ENCODE data around the gene ALKBH7.
A peak's percentile ranks its signal among the peaks of the same experiment; 100 is the strongest.

The ALKBH7 gene

GRCh38 chr19:6362027-6362350 is 10.6 kb upstream of the ALKBH7 start:
- TF ChIP-seq, protein P1, sequence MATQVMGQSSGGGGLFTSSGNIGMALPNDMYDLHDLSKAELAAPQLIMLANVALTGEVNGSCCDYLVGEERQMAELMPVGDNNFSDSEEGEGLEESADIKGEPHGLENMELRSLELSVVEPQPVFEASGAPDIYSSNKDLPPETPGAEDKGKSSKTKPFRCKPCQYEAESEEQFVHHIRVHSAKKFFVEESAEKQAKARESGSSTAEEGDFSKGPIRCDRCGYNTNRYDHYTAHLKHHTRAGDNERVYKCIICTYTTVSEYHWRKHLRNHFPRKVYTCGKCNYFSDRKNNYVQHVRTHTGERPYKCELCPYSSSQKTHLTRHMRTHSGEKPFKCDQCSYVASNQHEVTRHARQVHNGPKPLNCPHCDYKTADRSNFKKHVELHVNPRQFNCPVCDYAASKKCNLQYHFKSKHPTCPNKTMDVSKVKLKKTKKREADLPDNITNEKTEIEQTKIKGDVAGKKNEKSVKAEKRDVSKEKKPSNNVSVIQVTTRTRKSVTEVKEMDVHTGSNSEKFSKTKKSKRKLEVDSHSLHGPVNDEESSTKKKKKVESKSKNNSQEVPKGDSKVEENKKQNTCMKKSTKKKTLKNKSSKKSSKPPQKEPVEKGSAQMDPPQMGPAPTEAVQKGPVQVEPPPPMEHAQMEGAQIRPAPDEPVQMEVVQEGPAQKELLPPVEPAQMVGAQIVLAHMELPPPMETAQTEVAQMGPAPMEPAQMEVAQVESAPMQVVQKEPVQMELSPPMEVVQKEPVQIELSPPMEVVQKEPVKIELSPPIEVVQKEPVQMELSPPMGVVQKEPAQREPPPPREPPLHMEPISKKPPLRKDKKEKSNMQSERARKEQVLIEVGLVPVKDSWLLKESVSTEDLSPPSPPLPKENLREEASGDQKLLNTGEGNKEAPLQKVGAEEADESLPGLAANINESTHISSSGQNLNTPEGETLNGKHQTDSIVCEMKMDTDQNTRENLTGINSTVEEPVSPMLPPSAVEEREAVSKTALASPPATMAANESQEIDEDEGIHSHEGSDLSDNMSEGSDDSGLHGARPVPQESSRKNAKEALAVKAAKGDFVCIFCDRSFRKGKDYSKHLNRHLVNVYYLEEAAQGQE (IDR thresholded peaks at IDR 0.05; ENCODE audit: insufficient read depth in 1 of 2, low read depth in 2 of 2, low read length in 2 of 2), result no peak
- TF ChIP-seq POLR2AphosphoS5 (IDR thresholded peaks at IDR 0.05; ENCODE audit: low read depth, low read length), result no peak
- no peak for TF ChIP-seq TAF1 (IDR thresholded peaks at IDR 0.05; ENCODE audit: borderline replicate concordance, insufficient read depth, low read length)
- no peak for TF ChIP-seq SIN3A (IDR thresholded peaks at IDR 0.05; ENCODE audit: borderline replicate concordance, insufficient read depth, low read length)
- TF ChIP-seq FOXP2 (optimal IDR thresholded peaks at IDR 0.05; ENCODE audit: borderline replicate concordance, extremely low read depth, extremely low read length, insufficient read depth), result no peak

GRCh38 chr19:6362351-6362801 is 10.2 kb upstream of the ALKBH7 start:
- TF ChIP-seq FOXP2 (optimal IDR thresholded peaks at IDR 0.05; ENCODE audit: borderline replicate concordance, extremely low read depth, extremely low read length, insufficient read depth) (no peak), SIN3A (IDR thresholded peaks at IDR 0.05; ENCODE audit: borderline replicate concordance, insufficient read depth, low read length) (no peak), POLR2AphosphoS5 (IDR thresholded peaks at IDR 0.05; ENCODE audit: low read depth, low read length) (no peak), TAF1 (IDR thresholded peaks at IDR 0.05; ENCODE audit: borderline replicate concordance, insufficient read depth, low read length) (no peak)
- TF ChIP-seq, protein P1 (IDR thresholded peaks at IDR 0.05; ENCODE audit: insufficient read depth in 1 of 2, low read depth in 2 of 2, low read length in 2 of 2), result no peak

GRCh38 chr19:6364353-6364752 is 8.2 kb upstream of the ALKBH7 start:
- TF ChIP-seq, protein P1 (IDR thresholded peaks at IDR 0.05; ENCODE audit: insufficient read depth in 1 of 2, low read depth in 2 of 2, low read length in 2 of 2), result no peak
- TF ChIP-seq POLR2AphosphoS5 (IDR thresholded peaks at IDR 0.05; ENCODE audit: low read depth, low read length) (no peak), FOXP2 (optimal IDR thresholded peaks at IDR 0.05; ENCODE audit: borderline replicate concordance, extremely low read depth, extremely low read length, insufficient read depth) (no peak), SIN3A (IDR thresholded peaks at IDR 0.05; ENCODE audit: borderline replicate concordance, insufficient read depth, low read length) (no peak), TAF1 (IDR thresholded peaks at IDR 0.05; ENCODE audit: borderline replicate concordance, insufficient read depth, low read length) (no peak)

GRCh38 chr19:6373096-6373812 is 660 bp downstream of the ALKBH7 start:
- TF ChIP-seq, protein P1 (IDR thresholded peaks at IDR 0.05; ENCODE audit: insufficient read depth in 1 of 2, low read depth in 2 of 2, low read length in 2 of 2), result no peak
- no peak for TF ChIP-seq SIN3A (IDR thresholded peaks at IDR 0.05; ENCODE audit: borderline replicate concordance, insufficient read depth, low read length)
- TF ChIP-seq FOXP2 (optimal IDR thresholded peaks at IDR 0.05; ENCODE audit: borderline replicate concordance, extremely low read depth, extremely low read length, insufficient read depth), result peak; percentile 84
- TF ChIP-seq TAF1 (IDR thresholded peaks at IDR 0.05; ENCODE audit: borderline replicate concordance, insufficient read depth, low read length), result no peak
- TF ChIP-seq POLR2AphosphoS5 (IDR thresholded peaks at IDR 0.05; ENCODE audit: low read depth, low read length), result no peak; the same call in 1 of the 2 replicates

Measured in PFSK-1 (cell line).